HUES48 (cell line): ENCODE data around the gene MYO1G.
"Not testable (repeated sequence)": the region's sequence is repeated elsewhere in the genome, so short reads cannot be mapped to it uniquely, and the experiment has no call there.

ENCODE experiments used
- H3K27ac ChIP-seq: one replicate; pipeline ENCODE4 v1.7.0; 2013; ENCODE audit warnings: low read depth, low read length, inconsistent platforms
- H3K27me3 ChIP-seq: 2 replicates; pipeline ENCODE4 v1.6.1; 2013; ENCODE audit warnings: mild to moderate bottlenecking, low read length; ENCODE audit not compliant: control insufficient read depth, insufficient read depth
- H3K36me3 ChIP-seq: 2 replicates; pipeline ENCODE4 v1.6.1; 2013; ENCODE audit warnings: low read length; ENCODE audit not compliant: control insufficient read depth, insufficient read depth
- H3K4me1 ChIP-seq: 2 replicates; pipeline ENCODE4 v1.6.1; 2013; ENCODE audit warnings: mild to moderate bottlenecking, low read length; ENCODE audit not compliant: control insufficient read depth, insufficient read depth
- H3K4me3 ChIP-seq: 2 replicates; pipeline ENCODE4 v1.5.1; 2013; ENCODE audit warnings: mild to moderate bottlenecking, low read depth, low read length
- H3K9ac ChIP-seq: 2 replicates; pipeline ENCODE4 v1.6.1; 2013; ENCODE audit warnings: mild to moderate bottlenecking, low read depth, low read length, moderate library complexity
- H3K9me3 ChIP-seq: 2 replicates; pipeline ENCODE4 v1.6.1; 2013; ENCODE audit warnings: low read length; ENCODE audit not compliant: control insufficient read depth, insufficient read depth

The MYO1G gene

DNA sequence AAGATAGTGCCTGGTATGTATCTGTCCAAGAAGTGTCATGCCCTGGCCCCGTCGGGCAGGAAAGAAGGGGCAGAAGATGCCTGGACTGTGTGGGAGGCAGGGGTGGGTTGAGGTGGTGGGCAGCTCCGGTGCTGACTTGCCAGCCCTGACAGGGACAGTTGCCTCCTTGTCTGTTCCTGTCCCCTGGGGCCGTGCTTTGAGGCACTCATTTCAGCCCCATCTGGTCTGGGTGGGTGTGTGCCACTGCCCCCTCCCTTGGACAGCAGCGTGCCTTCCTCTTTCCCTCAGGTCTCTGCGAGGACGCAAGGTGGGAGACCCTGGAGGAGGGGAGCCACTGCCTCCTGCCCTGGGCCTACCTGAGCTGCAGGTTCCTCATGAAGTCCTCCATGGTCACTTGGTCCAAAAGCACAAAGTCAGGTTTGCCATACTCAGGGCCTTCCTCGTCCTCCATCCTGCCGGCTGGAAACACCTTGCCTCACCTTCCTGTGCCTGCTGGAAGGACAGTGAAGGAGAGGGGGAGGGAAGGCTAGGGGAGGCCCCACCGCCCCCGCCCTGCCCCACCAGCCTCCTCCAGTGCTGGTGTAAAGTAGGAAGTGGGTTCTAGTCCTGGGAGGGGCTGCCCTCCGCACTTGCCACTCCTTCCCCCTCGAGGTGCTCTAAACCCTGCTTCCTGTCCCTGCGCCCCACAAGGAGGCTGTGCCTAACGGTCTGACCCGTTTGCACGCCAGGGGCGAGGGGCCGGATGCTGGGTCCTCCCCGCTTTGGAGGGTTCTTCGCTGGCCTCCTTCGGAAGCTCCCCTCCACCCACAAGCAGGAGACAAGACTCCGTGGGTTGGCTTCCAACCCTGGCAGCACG lies at the start of gene MYO1G:
TSS of gene MYO1G (minus strand) at position 505 of the 856 bp plus-strand sequence. CDS start at position 451, 54 bp downstream.
- Histone ChIP-seq H3K4me1 (no peaks in the 10 kb centered on the region), H3K27ac (no peak within 1 kb of the TSS), H3K4me3 (no peak within 1 kb of the TSS), H3K9ac (no peak within 1 kb of the TSS), H3K36me3 (peaks cover 30% of the 10 kb centered on the region), H3K27me3 (no peaks in the 10 kb centered on the region), H3K9me3 (no peaks in the 10 kb centered on the region)

DNA sequence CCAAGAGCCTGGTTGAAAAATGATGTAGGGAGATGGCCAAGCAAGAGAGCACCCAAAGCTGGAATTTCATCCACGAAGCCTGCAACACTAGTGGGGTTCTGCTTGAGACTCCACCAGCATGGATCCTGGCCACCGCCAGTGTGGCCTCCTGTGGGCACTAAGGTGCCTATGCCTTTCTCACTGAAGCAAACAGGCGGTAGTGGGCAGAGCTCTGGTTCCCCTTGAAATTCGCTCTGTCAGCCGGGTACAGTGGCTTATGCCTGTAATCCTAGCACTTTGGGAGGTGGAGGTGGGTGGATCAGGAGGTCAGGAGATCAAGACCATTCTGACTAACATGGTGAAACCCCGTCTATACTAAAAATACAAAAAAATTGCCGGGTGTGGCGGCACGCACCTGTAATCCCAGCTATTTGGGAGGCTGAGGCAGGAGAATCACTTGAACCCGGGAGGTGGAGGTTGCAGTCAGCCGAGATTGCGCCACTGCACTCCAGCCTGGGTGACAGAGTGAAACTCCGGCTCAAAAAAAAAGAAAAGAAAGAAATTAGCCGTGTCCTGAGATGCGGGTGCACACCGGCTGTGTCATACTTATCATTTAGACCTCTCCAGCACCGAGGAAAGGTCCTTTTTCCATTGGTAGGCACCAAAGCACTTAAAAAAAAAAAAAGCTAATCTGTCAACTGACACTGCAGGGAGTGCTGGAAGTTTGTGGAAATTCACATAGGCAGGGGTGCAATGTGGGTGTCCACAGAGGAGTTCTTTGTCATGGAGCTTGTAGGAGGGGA lies 49.5 kb upstream of the MYO1G start:
- Histone ChIP-seq H3K27me3 (no peaks in the 10 kb centered on the region), H3K27ac (no peak overlapping the region), H3K36me3 (0 out of 2 replicates have a peak, but pooled peaks cover 10% of the 10 kb centered on the region), H3K9me3 (no peaks in the 10 kb centered on the region), H3K4me1 (peaks cover 4% of the 10 kb centered on the region; the same call in 1 of the 2 replicates), H3K9ac (no peak overlapping the region), H3K4me3 (no peak overlapping the region)

DNA sequence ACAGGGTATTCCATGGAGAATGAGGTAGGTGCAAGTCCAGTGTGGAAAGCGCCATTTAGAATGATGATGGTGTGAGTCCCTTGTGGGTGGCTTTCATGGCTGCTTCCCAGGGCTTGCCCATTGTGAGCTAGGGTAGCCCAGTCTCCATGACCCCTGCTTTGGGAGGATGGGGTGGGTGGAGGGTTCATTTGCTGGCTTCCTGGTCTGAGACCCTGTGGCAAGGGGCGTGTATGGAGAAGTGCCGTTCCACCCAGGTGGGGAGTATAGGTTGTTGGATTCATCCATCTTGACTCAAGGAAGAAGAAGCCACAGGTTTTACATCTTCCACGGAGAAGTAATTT lies 48.9 kb upstream of the MYO1G start:
- Histone ChIP-seq H3K4me3 (no peak overlapping the region), H3K9me3 (no peaks in the 10 kb centered on the region), H3K27ac (no peak overlapping the region), H3K9ac (no peak overlapping the region), H3K4me1 (peaks cover 4% of the 10 kb centered on the region; the same call in 1 of the 2 replicates), H3K27me3 (no peaks in the 10 kb centered on the region), H3K36me3 (0 out of 2 replicates have a peak, but pooled peaks cover 10% of the 10 kb centered on the region)

DNA sequence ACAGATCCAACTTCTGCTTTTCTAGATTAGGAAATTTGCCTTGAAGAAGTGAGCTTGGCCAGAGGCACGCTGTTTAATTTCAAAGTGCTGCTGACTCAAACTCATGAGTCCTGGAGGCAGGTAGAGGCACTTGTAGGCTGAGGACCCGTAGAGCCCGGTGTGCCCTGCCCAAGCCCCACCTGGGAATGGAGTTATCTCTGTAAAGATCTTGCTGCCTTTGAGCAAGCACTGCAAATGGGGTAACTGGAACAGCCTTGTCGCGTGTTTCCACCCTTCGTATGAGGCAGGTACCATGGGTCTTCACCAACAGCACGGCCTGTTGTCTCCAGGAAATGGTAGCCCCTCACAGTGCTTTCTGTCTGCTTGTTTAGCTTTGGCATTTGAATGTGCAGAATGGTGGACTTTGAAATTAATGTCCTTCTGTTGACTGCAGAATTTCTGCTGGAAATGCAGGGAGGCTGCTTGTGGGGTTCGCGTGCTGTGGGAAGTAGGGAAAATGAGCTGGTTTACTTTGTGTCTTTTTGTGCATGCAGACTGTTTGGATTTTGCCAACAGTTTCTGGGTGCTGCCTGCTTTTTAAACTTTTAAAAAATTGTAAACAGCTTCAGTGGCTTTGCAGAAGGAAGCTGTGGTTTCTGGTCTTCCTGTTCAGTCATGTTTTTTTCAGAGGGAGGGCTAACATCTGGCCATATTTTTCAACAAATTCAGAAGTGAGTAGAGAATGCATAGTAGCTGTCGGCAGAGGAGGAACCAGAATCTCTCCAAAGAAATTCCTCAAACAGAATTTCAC lies 48.4 kb upstream of the MYO1G start:
- H3K4me3 ChIP-seq = no peak overlapping the region
- no peaks in the 10 kb centered on the region for H3K27me3 ChIP-seq
- H3K27ac ChIP-seq = no peak overlapping the region
- H3K4me1 ChIP-seq = peaks cover 4% of the 10 kb centered on the region; the same call in 1 of the 2 replicates
- H3K9me3 ChIP-seq = no peaks in the 10 kb centered on the region
- H3K9ac ChIP-seq = no peak overlapping the region
- H3K36me3 ChIP-seq = 0 out of 2 replicates have a peak, but pooled peaks cover 10% of the 10 kb centered on the region

DNA sequence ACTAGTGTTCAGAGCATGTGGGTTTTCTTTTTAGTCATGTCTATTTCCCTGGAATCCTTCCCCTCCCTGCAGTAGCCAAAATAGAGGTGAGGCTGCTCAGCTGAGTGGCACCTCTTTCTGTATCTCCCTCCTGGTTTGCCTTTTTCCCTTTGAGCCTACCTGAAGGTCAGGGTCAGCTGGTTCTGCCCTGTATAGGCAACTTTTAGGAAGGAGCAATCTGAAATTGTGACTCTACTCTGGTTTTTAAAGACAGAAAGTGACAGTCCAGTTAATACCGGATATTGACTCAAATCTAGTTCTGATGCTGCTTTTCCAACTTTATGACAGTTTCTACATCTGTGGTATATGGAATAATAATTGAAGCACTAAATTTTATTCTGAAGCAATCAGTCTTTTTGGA lies 47.2 kb upstream of the MYO1G start:
- Histone ChIP-seq H3K9ac (no peak overlapping the region), H3K27ac (no peak overlapping the region), H3K36me3 (0 out of 2 replicates have a peak, but pooled peaks cover 10% of the 10 kb centered on the region), H3K27me3 (no peaks in the 10 kb centered on the region), H3K4me1 (no peaks in the 10 kb centered on the region), H3K4me3 (no peak overlapping the region), H3K9me3 (no peaks in the 10 kb centered on the region)

DNA sequence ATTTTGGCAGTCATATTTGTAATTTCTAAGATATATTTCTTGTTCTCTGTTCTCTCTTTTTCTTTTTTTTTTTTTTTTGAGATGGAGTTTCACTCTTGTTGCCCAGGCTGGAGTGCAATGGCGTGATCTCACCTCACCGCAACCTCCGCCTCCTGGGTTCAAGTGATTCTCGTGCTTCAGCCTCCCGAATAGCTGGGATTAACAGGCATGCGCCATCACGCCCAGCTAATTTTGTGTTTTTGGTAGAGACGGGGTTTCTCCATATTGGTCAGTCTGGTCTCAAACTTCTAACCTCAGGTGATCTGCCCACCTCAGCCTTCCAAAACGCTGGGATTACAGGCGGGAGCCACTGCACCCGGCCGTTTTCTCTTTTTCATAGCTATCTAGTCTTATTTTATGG lies 46.7 kb upstream of the MYO1G start:
- H3K27me3 ChIP-seq, H3K9ac ChIP-seq, H3K27ac ChIP-seq, H3K9me3 ChIP-seq, H3K4me3 ChIP-seq, H3K36me3 ChIP-seq, H3K4me1 ChIP-seq: not testable (repeated sequence)

DNA sequence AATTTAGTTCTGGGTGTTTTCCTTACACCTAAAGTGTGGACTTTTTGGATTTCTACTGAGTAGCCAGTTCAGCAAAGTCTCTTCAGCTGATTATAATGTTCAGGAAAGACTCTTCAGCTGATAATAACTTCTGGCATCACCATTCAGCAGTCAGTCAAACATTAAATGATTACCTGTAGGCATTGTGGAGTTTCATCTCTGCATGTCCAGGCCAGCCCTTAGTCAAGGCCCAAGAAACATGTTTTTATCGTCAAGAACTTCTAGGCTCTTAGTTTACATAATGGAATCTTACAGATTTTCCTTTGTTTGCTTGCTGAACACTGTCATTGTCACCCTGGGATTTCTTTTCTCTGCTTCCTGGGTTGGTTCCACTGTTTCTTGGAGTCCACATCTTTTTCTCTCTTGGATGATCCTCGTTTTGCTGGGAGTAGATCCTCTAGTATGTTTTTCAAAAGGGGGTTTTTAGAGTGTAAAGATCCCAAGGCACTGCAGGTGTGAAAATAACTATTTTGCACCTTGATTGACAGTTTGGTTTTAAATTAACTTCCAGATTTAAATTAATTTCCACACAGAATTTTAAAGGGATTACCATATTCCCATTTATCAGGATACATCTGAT lies 45.4 kb upstream of the MYO1G start:
- H3K27me3 ChIP-seq = no peaks in the 10 kb centered on the region
- H3K4me1 ChIP-seq = no peaks in the 10 kb centered on the region
- H3K4me3 ChIP-seq = no peak overlapping the region
- H3K36me3 ChIP-seq = 0 out of 2 replicates have a peak, but pooled peaks cover 12% of the 10 kb centered on the region
- H3K27ac ChIP-seq = no peak overlapping the region
- no peaks in the 10 kb centered on the region for H3K9me3 ChIP-seq
- no peak overlapping the region for H3K9ac ChIP-seq

DNA sequence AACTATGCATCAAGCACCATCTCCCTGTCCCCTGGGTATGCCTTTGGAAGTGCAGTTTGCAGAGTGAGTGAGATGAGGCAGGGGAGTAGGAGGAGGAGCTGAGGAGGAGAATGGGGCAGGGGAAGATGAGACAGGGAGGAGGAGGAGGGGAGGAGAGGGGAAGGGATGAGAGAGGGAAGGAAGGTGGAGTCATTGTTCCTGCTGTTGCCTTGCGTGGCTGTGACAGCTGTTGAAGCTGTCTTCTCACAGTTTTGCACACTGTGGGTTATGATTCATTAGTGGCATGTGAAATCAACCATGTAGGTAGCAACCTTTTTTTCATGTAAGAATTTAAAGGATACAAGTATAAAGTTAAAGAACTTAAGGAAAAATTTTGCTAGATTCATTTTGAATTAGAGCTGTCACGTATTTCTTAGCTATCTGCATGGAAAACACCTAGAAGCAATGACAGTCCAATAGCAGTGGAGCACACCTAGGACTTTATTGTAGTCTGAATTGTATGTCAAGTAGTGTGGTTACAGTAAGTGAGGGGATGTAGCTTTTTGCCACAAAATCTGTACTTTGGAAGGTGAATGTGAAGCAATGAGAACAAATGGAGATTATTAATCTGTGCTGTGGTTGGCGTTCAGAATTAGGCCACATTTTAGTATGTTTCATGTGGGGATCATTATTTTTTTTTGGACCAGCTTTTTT lies 42.9 kb upstream of the MYO1G start:
- Histone ChIP-seq H3K27ac (no peak overlapping the region), H3K36me3 (0 out of 2 replicates have a peak, but pooled peaks cover 4% of the 10 kb centered on the region), H3K9ac (no peak overlapping the region), H3K9me3 (peaks cover 2% of the 10 kb centered on the region), H3K4me1 (no peaks in the 10 kb centered on the region), H3K27me3 (no peaks in the 10 kb centered on the region), H3K4me3 (no peak overlapping the region)

DNA sequence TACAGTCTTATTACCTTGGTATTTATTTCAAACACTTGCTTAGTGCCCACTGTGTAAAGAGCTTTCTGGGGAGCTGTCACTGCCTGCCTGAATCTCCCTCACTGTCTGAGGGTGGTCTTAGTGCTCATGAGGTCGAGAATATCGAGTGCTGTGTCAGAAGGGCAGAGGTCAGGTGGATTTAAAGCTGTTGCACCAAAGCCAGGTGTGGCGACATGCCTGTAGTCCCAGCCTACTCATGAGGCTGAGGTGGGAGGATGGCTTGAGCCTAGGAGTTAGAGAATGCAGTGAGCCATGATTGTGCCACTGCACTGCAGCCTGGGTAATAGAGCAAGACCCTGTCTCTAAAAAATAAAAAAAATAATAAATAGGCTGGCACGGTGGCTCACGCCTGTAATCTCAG lies 42.1 kb upstream of the MYO1G start:
- Histone ChIP-seq H3K27ac (no peak overlapping the region), H3K4me1 (no peaks in the 10 kb centered on the region), H3K4me3 (no peak overlapping the region)

DNA sequence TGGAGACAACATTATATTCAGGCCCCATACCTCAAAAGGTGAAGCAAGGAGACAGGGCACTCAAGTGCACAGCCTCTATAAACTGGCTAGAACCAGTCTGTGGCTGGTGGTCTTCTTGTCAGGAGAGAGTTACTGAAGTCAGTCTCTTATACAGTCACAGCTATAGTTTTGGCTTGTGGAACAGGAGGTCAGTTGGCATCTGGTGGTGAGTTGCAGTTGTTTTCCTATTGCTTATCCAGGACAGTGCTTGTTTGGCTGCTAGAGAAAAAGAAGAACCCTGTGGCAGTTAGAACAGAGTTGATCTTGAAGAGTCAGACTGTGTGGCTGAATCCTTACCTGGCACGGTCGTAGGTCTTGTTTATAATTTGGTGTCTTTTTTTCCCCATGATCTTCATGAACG lies 38.4 kb upstream of the MYO1G start:
- H3K36me3 ChIP-seq = 0 out of 2 replicates have a peak, but pooled peaks cover 2% of the 10 kb centered on the region
- no peaks in the 10 kb centered on the region for H3K4me1 ChIP-seq
- H3K27ac ChIP-seq = no peak overlapping the region

More for the DNA sequence above, 42.1 kb upstream of the MYO1G start:
- peaks cover 2% of the 10 kb centered on the region for H3K9me3 ChIP-seq
- H3K27me3 ChIP-seq = no peaks in the 10 kb centered on the region
- no peak overlapping the region for H3K9ac ChIP-seq
- H3K36me3 ChIP-seq = 0 out of 2 replicates have a peak, but pooled peaks cover 2% of the 10 kb centered on the region

More for the DNA sequence above, 38.4 kb upstream of the MYO1G start:
- H3K27me3 ChIP-seq = no peaks in the 10 kb centered on the region
- H3K4me3 ChIP-seq = no peak overlapping the region
- H3K9me3 ChIP-seq = peaks cover 2% of the 10 kb centered on the region
- no peak overlapping the region for H3K9ac ChIP-seq
